Measurements from ENCODE around the gene PALM2AKAP2.

Gene PALM2AKAP2

GRCh38 chr9:109828254-109828653 lies 48.3 kb downstream of the PALM2AKAP2 start:
- DNase-seq (ENCODE audit: low read depth, low spot score), result no peak

More at GRCh38 chr9:109828254-109828653, 48.3 kb downstream of the PALM2AKAP2 start:
- H3K4me3 ChIP-seq (ENCODE audit: low read length), result no peak overlapping the region
